HT-29 (cell line): Measurements from ENCODE around the gene EMILIN2. TPM values are rescaled to one million over a fixed set of nuclear protein-coding genes. Genes with fewer than 3 reads are reported as not detected.
"Not testable (repeated sequence)": the region's sequence is repeated elsewhere in the genome, so short reads cannot be mapped to it uniquely, and the experiment has no call there.

Experiments
- DNase-seq: peaks from one replicate; pipeline ENCODE4 v3.0.0-alpha.2; 2015; ENCODE audit warnings: low spot score
- total RNA-seq: library from RNA; depleted of rRNA; stranded (reverse); fragments of >200 nt; shearing (Covaris generic); gene quantifications from 2 replicates; pipeline ENCODE4 v1.2.3, GENCODE V29; 2014

Gene EMILIN2
- total RNA-seq, 1 experiment from 2014 or later = 33.0 TPM

- no peak for DNase-seq
These were observed 1.6 kb upstream of the EMILIN2 start for GRCh38 chr18:2845172-2845571.

- DNase-seq = no peak
These were observed 776 bp downstream of the EMILIN2 start for GRCh38 chr18:2847317-2848246.

GRCh38 chr18:2848247-2849246 is 1.7 kb downstream of the EMILIN2 start:
- DNase-seq = no peak

GRCh38 chr18:2850816-2851215 is 4.0 kb downstream of the EMILIN2 start:
- DNase-seq = no peak

GRCh38 chr18:2851771-2852170 is 5.0 kb downstream of the EMILIN2 start:
- DNase-seq = no peak

GRCh38 chr18:2852460-2852859 is 5.7 kb downstream of the EMILIN2 start:
- not testable (repeated sequence) for DNase-seq

GRCh38 chr18:2853173-2853925 is 6.5 kb downstream of the EMILIN2 start:
- no peak for DNase-seq

GRCh38 chr18:2853926-2854664 is 7.3 kb downstream of the EMILIN2 start:
- no peak for DNase-seq

GRCh38 chr18:2854875-2855274 is 8.1 kb downstream of the EMILIN2 start:
- DNase-seq = no peak

GRCh38 chr18:2855560-2856350 is 8.9 kb downstream of the EMILIN2 start:
- no peak for DNase-seq

GRCh38 chr18:2856547-2857170 is 9.9 kb downstream of the EMILIN2 start:
- DNase-seq = no peak

GRCh38 chr18:2857491-2858131 is 10.8 kb downstream of the EMILIN2 start:
- no peak for DNase-seq

GRCh38 chr18:2860397-2860796 is 13.6 kb downstream of the EMILIN2 start:
- DNase-seq = not testable (repeated sequence)

- DNase-seq = not testable (repeated sequence)
These were observed 17.2 kb downstream of the EMILIN2 start for GRCh38 chr18:2863997-2864396.

- not testable (repeated sequence) for DNase-seq
These were observed 19.7 kb downstream of the EMILIN2 start for GRCh38 chr18:2866465-2866864.

- DNase-seq = no peak
These were observed 22.4 kb downstream of the EMILIN2 start for GRCh38 chr18:2869207-2869606.

- no peak for DNase-seq
These were observed 24.4 kb downstream of the EMILIN2 start for GRCh38 chr18:2871111-2871720.

GRCh38 chr18:2872095-2872494 is 25.3 kb downstream of the EMILIN2 start:
- DNase-seq = no peak
